ENCODE measurements around the gene ATP2C2.

Gene ATP2C2

GRCh38 chr16:84513666-84514065 lies 145.3 kb downstream of the ATP2C2 start:
- DNase-seq (ENCODE audit: low read depth in 2 of 2): no peak

Data from stimulated activated CD8-positive, alpha-beta memory T cell treated with anti-CD3 and anti-CD28 coated beads, Interleukin-2, amount 100 ng/mL, for 1 hour (primary cell).